GM12872 (cell line): Measurements from ENCODE around the gene ELOVL5.

Experiments used
- CTCF ChIP-seq: IDR thresholded peaks from 3 replicates; pipeline ENCODE4 v1.5.1; 2011; ENCODE audit warnings: low read depth, mild to moderate bottlenecking, low read length, moderate library complexity; ENCODE audit not compliant: insufficient read depth

Gene ELOVL5

GRCh38 chr6:53333439-53334408 lies 15.0 kb downstream of the ELOVL5 start:
- no peak for TF ChIP-seq CTCF

- TF ChIP-seq CTCF, result no peak
Observed at GRCh38 chr6:53331678-53332077, 17.1 kb downstream of the ELOVL5 start.

GRCh38 chr6:53330137-53330536 lies 18.6 kb downstream of the ELOVL5 start:
- no peak for TF ChIP-seq CTCF

- TF ChIP-seq CTCF, result no peak
Observed at GRCh38 chr6:53328375-53328774, 20.4 kb downstream of the ELOVL5 start.

- no peak for TF ChIP-seq CTCF
Observed at GRCh38 chr6:53327017-53327395, 21.7 kb downstream of the ELOVL5 start.

GRCh38 chr6:53326372-53327016 lies 22.3 kb downstream of the ELOVL5 start:
- TF ChIP-seq CTCF, result no peak

GRCh38 chr6:53325785-53326184 lies 23.0 kb downstream of the ELOVL5 start:
- TF ChIP-seq CTCF, result no peak
